H9 (cell line): ENCODE data around the gene DCBLD1. TPM values are rescaled to one million over a fixed set of nuclear protein-coding genes. Genes with fewer than 3 reads are reported as not detected.

ENCODE experiments used
- DNase-seq: peaks from one replicate; pipeline ENCODE4 v3.0.0-alpha.2; 2017
- H2AFZ ChIP-seq: one replicate; pipeline ENCODE4 v1.6.1; 2013; ENCODE audit warnings: mild to moderate bottlenecking, low read length, control low read depth, moderate library complexity
- H2AK5ac ChIP-seq: 2 replicates; pipeline ENCODE4 v1.6.1; 2013; ENCODE audit warnings: low read length, control low read depth, mixed read lengths; ENCODE audit not compliant: insufficient read length
- H2BK120ac ChIP-seq: one replicate; pipeline ENCODE4 v1.6.1; 2013; ENCODE audit warnings: low read depth, mild to moderate bottlenecking, low read length, control low read depth, inconsistent platforms; ENCODE audit not compliant: poor library complexity, severe bottlenecking
- H2BK12ac ChIP-seq: 2 replicates; pipeline ENCODE4 v1.6.1; 2013; ENCODE audit warnings: low read length, control low read depth, mixed read lengths, low read depth; ENCODE audit not compliant: insufficient read length
- H2BK15ac ChIP-seq: 2 replicates; pipeline ENCODE4 v1.6.1; 2013; ENCODE audit warnings: low read depth, low read length, control low read depth
- H2BK20ac ChIP-seq: one replicate; pipeline ENCODE4 v1.6.1; 2013; ENCODE audit warnings: low read depth, mild to moderate bottlenecking, low read length, control low read depth, inconsistent platforms; ENCODE audit not compliant: poor library complexity, severe bottlenecking
- H2BK5ac ChIP-seq: 2 replicates; pipeline ENCODE4 v1.6.1; 2013; ENCODE audit warnings: low read length, control low read depth, mixed read lengths; ENCODE audit not compliant: insufficient read length
- H3K14ac ChIP-seq: 2 replicates; pipeline ENCODE4 v1.6.1; 2013; ENCODE audit warnings: low read length, control low read depth; ENCODE audit not compliant: insufficient read depth
- H3K18ac ChIP-seq: 2 replicates; pipeline ENCODE4 v1.6.1; 2013; ENCODE audit warnings: low read depth, mild to moderate bottlenecking, mixed read lengths, low read length, control low read depth; ENCODE audit not compliant: insufficient read length
- H3K23ac ChIP-seq: 2 replicates; pipeline ENCODE4 v1.6.1; 2013; ENCODE audit warnings: low read length, control low read depth, mixed read lengths, low read depth; ENCODE audit not compliant: insufficient read length
- H3K23me2 ChIP-seq: 2 replicates; pipeline ENCODE4 v1.6.1; 2013; ENCODE audit warnings: low read depth, mild to moderate bottlenecking, mixed read lengths, low read length, control low read depth; ENCODE audit not compliant: insufficient read length, poor library complexity, severe bottlenecking
- H3K27ac ChIP-seq: 2 replicates; pipeline ENCODE4 v1.5.1; 2013; ENCODE audit warnings: low read length, control low read depth, mixed read lengths, low read depth; ENCODE audit not compliant: insufficient read length
- H3K27me3 ChIP-seq: 2 replicates; pipeline ENCODE4 v1.6.1; 2013; ENCODE audit warnings: low read length, control low read depth, inconsistent platforms; ENCODE audit not compliant: insufficient read depth
- H3K4ac ChIP-seq: 2 replicates; pipeline ENCODE4 v1.6.1; 2013; ENCODE audit warnings: low read depth, mild to moderate bottlenecking, control low read depth, inconsistent platforms, low read length, moderate library complexity
- H3K4me1 ChIP-seq: 2 replicates; pipeline ENCODE4 v1.6.1; 2013; ENCODE audit warnings: low read length, control low read depth, inconsistent platforms; ENCODE audit not compliant: insufficient read depth
- H3K4me2 ChIP-seq: 2 replicates; pipeline ENCODE4 v1.6.1; 2013; ENCODE audit warnings: low read length, control low read depth, mixed read lengths; ENCODE audit not compliant: insufficient read length, insufficient read depth
- H3K56ac ChIP-seq: 2 replicates; pipeline ENCODE4 v1.6.1; 2013; ENCODE audit warnings: low read depth, mild to moderate bottlenecking, mixed read lengths, low read length, control low read depth; ENCODE audit not compliant: insufficient read length
- H3K79me1 ChIP-seq: 2 replicates; pipeline ENCODE4 v1.6.1; 2013; ENCODE audit warnings: low read depth, mild to moderate bottlenecking, moderate library complexity, low read length, control low read depth, inconsistent platforms; ENCODE audit not compliant: insufficient read depth, poor library complexity, severe bottlenecking
- H3K79me2 ChIP-seq: 2 replicates; pipeline ENCODE4 v1.6.1; 2013; ENCODE audit warnings: low read length, control low read depth, inconsistent platforms; ENCODE audit not compliant: insufficient read depth
- H3K9ac ChIP-seq: 2 replicates; pipeline ENCODE4 v1.6.1; 2013; ENCODE audit warnings: low read length, control low read depth, mixed read lengths; ENCODE audit not compliant: insufficient read length; ENCODE audit errors: extremely low read depth
- H3K9me3 ChIP-seq: one replicate; pipeline ENCODE4 v1.6.1; 2013; ENCODE audit warnings: low read depth, low read length, inconsistent platforms; ENCODE audit not compliant: control insufficient read depth
- H3T11ph ChIP-seq: one replicate; pipeline ENCODE4 v1.6.1; 2013; ENCODE audit warnings: mild to moderate bottlenecking, low read length, control low read depth, inconsistent platforms
- H4K20me1 ChIP-seq: one replicate; pipeline ENCODE4 v1.6.1; 2013; ENCODE audit not compliant: control insufficient read depth, insufficient read length, insufficient read depth
- H4K5ac ChIP-seq: 2 replicates; pipeline ENCODE4 v1.6.1; 2013; ENCODE audit warnings: low read depth, mild to moderate bottlenecking, mixed read lengths, low read length, control low read depth; ENCODE audit not compliant: insufficient read length
- H4K8ac ChIP-seq: replicated peaks from 2 replicates; pipeline ENCODE4 v1.6.1; 2013; ENCODE audit warnings: low read length, control low read depth, mixed read lengths, low read depth; ENCODE audit not compliant: insufficient read length
- H4K91ac ChIP-seq: 2 replicates; pipeline ENCODE4 v1.6.1; 2013; ENCODE audit warnings: low read depth, mild to moderate bottlenecking, moderate library complexity, mixed read lengths, low read length, control low read depth; ENCODE audit not compliant: insufficient read length
- H3K27ac Mint-ChIP-seq, 3 experiments: 2 replicates in 2 of 3; 3 replicates in 1 of 3; pipeline ENCODE4 v1.8.0; 2020 to 2021; ENCODE audit warnings: mixed read lengths in 3 of 3, mild to moderate bottlenecking in 1 of 3, moderate library complexity in 1 of 3
- H3K27me3 Mint-ChIP-seq: 2 replicates; pipeline ENCODE4 v1.8.0; 2021; ENCODE audit warnings: low read depth, mild to moderate bottlenecking, moderate library complexity, mixed read lengths
- H3K36me3 Mint-ChIP-seq, 3 experiments: 2 replicates in 2 of 3; 3 replicates in 1 of 3; pipeline ENCODE4 v1.8.0; 2020 to 2021; ENCODE audit warnings: low read depth in 3 of 3, mixed read lengths in 3 of 3; ENCODE audit not compliant: insufficient read depth in 1 of 3
- H3K4me1 Mint-ChIP-seq, 2 experiments: 2 replicates each; pipeline ENCODE4 v1.8.0; 2020; ENCODE audit warnings: mixed read lengths in 2 of 2
- H3K4me3 Mint-ChIP-seq, 2 experiments: 2 replicates in 1 of 2; 3 replicates in 1 of 2; pipeline ENCODE4 v1.8.0; 2020 to 2021; ENCODE audit warnings: mild to moderate bottlenecking in 2 of 2, mixed read lengths in 2 of 2, moderate library complexity in 1 of 2
- H3K9me3 Mint-ChIP-seq, 2 experiments: 2 replicates in 1 of 2; 3 replicates in 1 of 2; pipeline ENCODE4 v1.8.0; 2020; ENCODE audit warnings: mild to moderate bottlenecking in 2 of 2, mixed read lengths in 2 of 2, moderate library complexity in 1 of 2
- CTCF ChIP-seq: fragments of 200-600 bp; sonication (generic); conservative IDR thresholded peaks from 3 replicates; pipeline ENCODE4 v1.8.0; 2021; ENCODE audit warnings: antibody characterized with exemption, mild to moderate bottlenecking
- WGBS: extraction: QIAGEN DNeasy Blood & Tissue Kit; methylation state at CpG from one replicate; pipeline ENCODE4 v1.1.7; 2013; ENCODE audit warnings: missing lambda C conversion rate, low lambda C conversion rate, mixed read lengths; ENCODE audit not compliant: insufficient read length; ENCODE audit errors: extremely low coverage; 5-methylcytosine and 5-hydroxymethylcytosine counted together
- total RNA-seq: library from RNA; stranded (reverse); gene quantifications from 2 replicates; pipeline ENCODE4 v1.2.1, GENCODE V29; 2021

Gene DCBLD1
- total RNA-seq, 1 experiment from 2014 or later: 10.1 TPM

GRCh38 chr6:117493470-117493869, 11.0 kb downstream of the DCBLD1 start:
- Histone ChIP-seq H2BK20ac (no peak overlapping the region), H2BK5ac (no peak overlapping the region), H3K4me1 (no peaks in the 10 kb centered on the region), H2BK15ac (no peak overlapping the region), H2AFZ (no peak overlapping the region), H3K4ac (no peak overlapping the region), H4K91ac (no peak overlapping the region), H3K79me1 (no peaks in the 10 kb centered on the region), H2BK120ac (no peak overlapping the region), H4K20me1 (no peaks in the 10 kb centered on the region), H3K4me2 (no peak overlapping the region), H3K79me2 (no peaks in the 10 kb centered on the region; the same call in 1 of the 2 replicates), H3K23me2 (no peaks in the 10 kb centered on the region), H3K27ac (no peak overlapping the region), H3K27me3 (no peaks in the 10 kb centered on the region), H2AK5ac (no peak overlapping the region), H3K9me3 (no peaks in the 10 kb centered on the region), H3K23ac (no peak overlapping the region), H3K56ac (no peak overlapping the region), H3K14ac (no peak overlapping the region), H2BK12ac (no peak overlapping the region), H3T11ph (no peak overlapping the region), H4K8ac (no peak overlapping the region), H3K9ac (no peak overlapping the region), H3K18ac (no peak overlapping the region), H4K5ac (no peak overlapping the region)
- DNase-seq: no peak
- peaks cover 0 to 1% (median 0%) of the 10 kb centered on the region in 3 experiments; a peak in 2 of 7 replicates for H3K36me3 Mint-ChIP-seq
- WGBS: no CpG with 5 or more reads among the region's 2 CpGs
- no peak overlapping the region for H3K4me3 Mint-ChIP-seq
- H3K27me3 Mint-ChIP-seq: no peaks in the 10 kb centered on the region
- H3K27ac Mint-ChIP-seq: no peak overlapping the region
- no peak for TF ChIP-seq CTCF
- peaks cover 0 to 6% of the 10 kb centered on the region in 2 experiments; a peak in 1 of 4 replicates for H3K4me1 Mint-ChIP-seq
- no peaks in the 10 kb centered on the region for H3K9me3 Mint-ChIP-seq
